ENCODE results near the gene UNC5B. TPM values are rescaled to one million over a fixed set of nuclear protein-coding genes. Genes with fewer than 3 reads are reported as not detected.

The UNC5B gene
- total RNA-seq, 2 experiments from 2014 or later: 0.07 TPM

DNA sequence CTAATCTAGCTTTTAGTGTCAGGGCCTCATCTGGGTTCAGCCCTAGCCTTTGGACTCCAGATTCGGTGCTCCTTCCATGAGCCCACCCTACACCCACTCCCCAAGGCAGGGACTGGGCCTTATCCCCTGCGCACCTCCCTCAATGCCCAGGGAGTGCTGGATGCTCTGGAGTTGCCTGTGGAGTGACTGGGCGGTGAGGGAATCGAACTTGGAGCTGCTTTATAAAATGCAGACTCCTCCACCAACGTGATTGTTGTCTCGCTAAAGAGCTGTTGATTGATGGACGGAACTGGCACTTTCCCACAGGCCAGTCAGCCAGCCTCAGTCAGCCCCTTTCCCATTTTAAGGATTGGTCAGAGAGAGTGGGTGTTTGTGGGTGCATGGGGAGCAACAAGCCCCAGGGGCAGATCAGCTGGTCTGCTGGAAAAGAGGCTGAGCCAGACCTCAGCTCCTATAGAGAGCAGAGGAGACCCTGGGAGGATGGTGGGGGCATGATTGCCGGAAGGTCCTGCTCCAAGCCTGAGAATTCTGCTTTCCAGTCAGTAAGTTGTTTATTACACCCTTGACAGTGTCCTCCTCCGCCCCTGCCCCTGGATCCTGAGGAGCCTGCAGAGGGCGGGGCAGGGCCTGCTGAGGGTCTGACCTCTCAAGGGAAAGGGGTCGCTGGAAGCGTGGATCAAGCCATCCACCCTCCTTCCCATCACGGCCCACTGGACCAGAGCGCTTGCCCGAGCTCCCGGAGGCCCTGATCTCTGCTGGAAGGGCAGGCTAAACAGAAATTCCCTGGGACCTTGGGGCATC lies 16.7 kb downstream of the UNC5B start:
- intact Hi-C loops (cut with micrococcal nuclease): no loop called here
- H3K4me1 Mint-ChIP-seq (ENCODE audit: low read depth): no peaks in the 10 kb centered on the region
- ATAC-seq (no peak), DNase-seq (no peak)
- no peak overlapping the region for H3K4me3 Mint-ChIP-seq
- no peak overlapping the region for H3K27ac Mint-ChIP-seq
- no peaks in the 10 kb centered on the region for H3K36me3 Mint-ChIP-seq (ENCODE audit: low read depth)
- POLR2A ChIA-PET: no interaction called here
- TF ChIP-seq, protein P1, sequence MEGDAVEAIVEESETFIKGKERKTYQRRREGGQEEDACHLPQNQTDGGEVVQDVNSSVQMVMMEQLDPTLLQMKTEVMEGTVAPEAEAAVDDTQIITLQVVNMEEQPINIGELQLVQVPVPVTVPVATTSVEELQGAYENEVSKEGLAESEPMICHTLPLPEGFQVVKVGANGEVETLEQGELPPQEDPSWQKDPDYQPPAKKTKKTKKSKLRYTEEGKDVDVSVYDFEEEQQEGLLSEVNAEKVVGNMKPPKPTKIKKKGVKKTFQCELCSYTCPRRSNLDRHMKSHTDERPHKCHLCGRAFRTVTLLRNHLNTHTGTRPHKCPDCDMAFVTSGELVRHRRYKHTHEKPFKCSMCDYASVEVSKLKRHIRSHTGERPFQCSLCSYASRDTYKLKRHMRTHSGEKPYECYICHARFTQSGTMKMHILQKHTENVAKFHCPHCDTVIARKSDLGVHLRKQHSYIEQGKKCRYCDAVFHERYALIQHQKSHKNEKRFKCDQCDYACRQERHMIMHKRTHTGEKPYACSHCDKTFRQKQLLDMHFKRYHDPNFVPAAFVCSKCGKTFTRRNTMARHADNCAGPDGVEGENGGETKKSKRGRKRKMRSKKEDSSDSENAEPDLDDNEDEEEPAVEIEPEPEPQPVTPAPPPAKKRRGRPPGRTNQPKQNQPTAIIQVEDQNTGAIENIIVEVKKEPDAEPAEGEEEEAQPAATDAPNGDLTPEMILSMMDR (IDR thresholded peaks at IDR 0.05): no peak
- H3K27me3 Mint-ChIP-seq: peaks cover 3% of the 10 kb centered on the region
- CTCF ChIA-PET: no interaction called here
- no peaks in the 10 kb centered on the region for H3K9me3 Mint-ChIP-seq

GRCh38 chr10:71229726-71230655 lies 17.6 kb downstream of the UNC5B start:
- DNase-seq (no peak), ATAC-seq (no peak)
- TF ChIP-seq, protein P1 (IDR thresholded peaks at IDR 0.05): no peak
- H3K9me3 Mint-ChIP-seq: no peaks in the 10 kb centered on the region
- H3K4me3 Mint-ChIP-seq: no peak overlapping the region
- intact Hi-C loops (cut with micrococcal nuclease): no loop called here
- H3K27ac Mint-ChIP-seq: no peak overlapping the region
- ChIA-PET CTCF (no interaction called here), POLR2A (no interaction called here)
- no peaks in the 10 kb centered on the region for H3K36me3 Mint-ChIP-seq (ENCODE audit: low read depth)
- peaks cover 3% of the 10 kb centered on the region for H3K27me3 Mint-ChIP-seq
- H3K4me1 Mint-ChIP-seq (ENCODE audit: low read depth): no peaks in the 10 kb centered on the region

DNA sequence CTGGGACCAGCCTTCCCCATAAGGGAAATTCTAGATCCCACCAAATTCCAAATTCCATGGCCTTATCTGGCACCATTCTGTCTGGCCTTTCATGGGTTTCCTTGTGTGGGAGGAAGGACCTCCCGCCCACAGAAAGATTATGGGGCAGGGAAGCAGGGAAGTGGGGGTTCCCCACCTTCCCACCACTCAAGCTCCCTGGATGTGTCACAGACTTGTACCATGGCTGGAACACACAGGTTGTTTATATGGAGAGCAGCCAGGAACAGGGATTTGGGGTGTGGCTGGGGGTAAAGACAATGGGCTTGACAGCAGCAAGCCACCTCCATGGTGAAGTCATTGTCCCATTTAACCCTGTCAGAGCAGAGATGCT lies 18.3 kb downstream of the UNC5B start:
- intact Hi-C loops (cut with micrococcal nuclease): no loop called here
- no peak for ATAC-seq
- POLR2A ChIA-PET: no interaction called here
- H3K27ac Mint-ChIP-seq: no peak overlapping the region
- no peaks in the 10 kb centered on the region for H3K9me3 Mint-ChIP-seq
- DNase-seq: no peak
- H3K4me3 Mint-ChIP-seq: no peak overlapping the region
- CTCF ChIA-PET: no interaction called here
- H3K27me3 Mint-ChIP-seq: peaks cover 3% of the 10 kb centered on the region
- no peaks in the 10 kb centered on the region for H3K36me3 Mint-ChIP-seq (ENCODE audit: low read depth)
- no peaks in the 10 kb centered on the region for H3K4me1 Mint-ChIP-seq (ENCODE audit: low read depth)
- TF ChIP-seq, protein P1 (IDR thresholded peaks at IDR 0.05): no peak

DNA sequence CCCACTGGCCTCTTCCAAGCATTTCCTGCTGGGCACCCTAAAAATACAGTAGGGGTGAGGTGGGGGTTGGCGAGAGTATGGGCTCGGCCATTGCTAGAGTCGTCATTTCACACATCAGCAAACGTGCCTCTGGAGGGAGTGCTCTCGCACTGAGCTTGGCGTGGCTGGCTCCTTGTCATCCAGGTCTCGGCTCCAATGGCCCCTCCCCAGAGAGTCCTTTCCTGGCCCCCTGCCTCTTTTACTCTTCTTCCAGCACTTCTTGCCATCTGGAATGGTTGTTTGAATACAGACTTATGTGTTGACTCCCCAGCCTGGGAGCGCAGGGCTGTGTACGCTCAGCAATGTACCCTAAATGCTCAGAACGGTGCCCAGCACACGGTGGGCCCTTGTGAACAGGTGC lies 18.8 kb downstream of the UNC5B start:
- ChIA-PET POLR2A (no interaction called here), CTCF (no interaction called here)
- H3K4me3 Mint-ChIP-seq: no peak overlapping the region
- ATAC-seq: no peak
- no peaks in the 10 kb centered on the region for H3K36me3 Mint-ChIP-seq (ENCODE audit: low read depth)
- no peaks in the 10 kb centered on the region for H3K4me1 Mint-ChIP-seq (ENCODE audit: low read depth)
- DNase-seq: no peak
- H3K27me3 Mint-ChIP-seq: peaks cover 3% of the 10 kb centered on the region
- TF ChIP-seq, protein P1 (IDR thresholded peaks at IDR 0.05): no peak
- no peaks in the 10 kb centered on the region for H3K9me3 Mint-ChIP-seq
- intact Hi-C loops (cut with micrococcal nuclease): no loop called here
- no peak overlapping the region for H3K27ac Mint-ChIP-seq
